HEK293 (cell line): ENCODE data around the gene RBPJL.

Experiments
- CTCF ChIA-PET: fragments of 350-600 bp; formaldehyde crosslinking; extraction: SDS; loops from one replicate; lab custom pipeline; 2021; ENCODE audit warnings: antibody characterized with exemption; lab: Yijun Ruan, JAX
- POLR2A ChIA-PET: fragments of 300-600 bp; formaldehyde crosslinking; extraction: SDS; loops from one replicate; lab custom pipeline; 2020; ENCODE audit warnings: antibody characterized with exemption, inconsistent platforms; lab: Yijun Ruan, JAX
- H3K27ac ChIP-seq: fragments of 200-500 bp; sonication (Bioruptor generic); 2 replicates; pipeline ENCODE4 v1.5.1; 2014; ENCODE audit warnings: low read depth, low read length, control low read depth, inconsistent platforms; ENCODE audit errors: extremely low read depth
- H3K36me3 ChIP-seq, 2 experiments: fragments of 200-500 bp in 1 of 2; sonication (Bioruptor generic) in 1 of 2; 1 replicate in 1 of 2; 2 replicates in 1 of 2; pipeline ENCODE4 v1.5.1; 2014 to 2017; ENCODE audit warnings: inconsistent platforms in 2 of 2, low read length in 2 of 2; ENCODE audit not compliant: control insufficient read depth in 2 of 2, insufficient read depth in 1 of 2
- H3K4me1 ChIP-seq: fragments of 200-500 bp; sonication (Bioruptor generic); 2 replicates; pipeline ENCODE4 v1.5.1; 2014; ENCODE audit warnings: mild to moderate bottlenecking, low read length, inconsistent platforms; ENCODE audit not compliant: control insufficient read depth, insufficient read depth
- H3K4me3 ChIP-seq: 2 replicates; pipeline ENCODE4 v1.5.1; 2011; ENCODE audit warnings: low read depth, mild to moderate bottlenecking, control low read depth, low read length, moderate library complexity
- H3K9me3 ChIP-seq: fragments of 200-500 bp; sonication (Bioruptor generic); 2 replicates; pipeline ENCODE4 v1.5.1; 2014; ENCODE audit warnings: low read depth, low read length, inconsistent platforms; ENCODE audit not compliant: control insufficient read depth, insufficient read depth
- GFI1B ChIP-seq: fragments of 450-650 bp; formaldehyde crosslinking; IDR thresholded peaks from 2 replicates; pipeline ENCODE4 v1.5.1; 2016; ENCODE audit warnings: missing biosample characterization, missing genetic modification characterization
- GLIS2 ChIP-seq: fragments of 450-650 bp; formaldehyde crosslinking; IDR thresholded peaks from 2 replicates; pipeline ENCODE4 v1.5.1; 2016; ENCODE audit warnings: missing biosample characterization, missing genetic modification characterization
- MEIS1 ChIP-seq: sonication (generic); formaldehyde crosslinking; IDR thresholded peaks from 2 replicates; pipeline ENCODE4 v1.8.1; 2022; ENCODE audit warnings: missing genetic modification reagents, mild to moderate bottlenecking, borderline replicate concordance
- RBAK ChIP-seq: fragments of 450-650 bp; formaldehyde crosslinking; IDR thresholded peaks from 2 replicates; pipeline ENCODE4 v1.5.1; 2016; ENCODE audit warnings: missing biosample characterization, missing genetic modification characterization
- TSHZ1 ChIP-seq: fragments of 450-650 bp; formaldehyde crosslinking; IDR thresholded peaks from 2 replicates; pipeline ENCODE4 v1.5.1; 2016; ENCODE audit warnings: missing biosample characterization, missing genetic modification characterization, borderline replicate concordance
- ZFP41 ChIP-seq: fragments of 450-650 bp; formaldehyde crosslinking; IDR thresholded peaks from 2 replicates; pipeline ENCODE4 v1.5.1; 2016; ENCODE audit warnings: missing biosample characterization, missing genetic modification characterization, borderline replicate concordance
- ZNF10 ChIP-seq: fragments of 450-650 bp; formaldehyde crosslinking; IDR thresholded peaks from 2 replicates; pipeline ENCODE4 v1.5.1; 2017; ENCODE audit warnings: missing biosample characterization, missing genetic modification characterization
- ZNF112 ChIP-seq: fragments of 450-650 bp; formaldehyde crosslinking; IDR thresholded peaks from 2 replicates; pipeline ENCODE4 v1.5.0; 2017; ENCODE audit warnings: missing biosample characterization, missing genetic modification characterization
- ZNF16 ChIP-seq: fragments of 450-650 bp; formaldehyde crosslinking; IDR thresholded peaks from 2 replicates; pipeline ENCODE4 v1.5.1; 2016; ENCODE audit warnings: low read depth, missing biosample characterization, missing genetic modification characterization
- ZNF324 ChIP-seq: fragments of 450-650 bp; formaldehyde crosslinking; IDR thresholded peaks from 2 replicates; pipeline ENCODE4 v1.5.1; 2016; ENCODE audit warnings: missing biosample characterization, missing genetic modification characterization
- ZNF391 ChIP-seq: fragments of 450-650 bp; formaldehyde crosslinking; IDR thresholded peaks from 2 replicates; pipeline ENCODE4 v1.5.1; 2016; ENCODE audit warnings: low read depth, missing biosample characterization, missing genetic modification characterization, borderline replicate concordance
- ZNF394 ChIP-seq: fragments of 450-650 bp; formaldehyde crosslinking; IDR thresholded peaks from 2 replicates; pipeline ENCODE4 v1.5.1; 2016; ENCODE audit warnings: missing biosample characterization, missing genetic modification characterization, mild to moderate bottlenecking, moderate library complexity, borderline replicate concordance
- ZNF398 ChIP-seq: fragments of 450-650 bp; formaldehyde crosslinking; IDR thresholded peaks from 2 replicates; pipeline ENCODE4 v1.5.1; 2017; ENCODE audit warnings: missing biosample characterization, missing genetic modification characterization
- ZNF473 ChIP-seq: fragments of 450-650 bp; formaldehyde crosslinking; IDR thresholded peaks from 2 replicates; pipeline ENCODE4 v1.5.1; 2017; ENCODE audit warnings: missing biosample characterization, missing genetic modification characterization
- ZNF529 ChIP-seq: fragments of 450-650 bp; formaldehyde crosslinking; IDR thresholded peaks from 2 replicates; pipeline ENCODE4 v1.5.1; 2017; ENCODE audit warnings: missing genetic modification characterization, missing biosample characterization; ENCODE audit not compliant: insufficient replicate concordance
- ZNF549 ChIP-seq: fragments of 450-650 bp; IDR thresholded peaks from 2 replicates; pipeline ENCODE4 v1.5.1; 2018; ENCODE audit warnings: missing biosample characterization, missing genetic modification characterization, mild to moderate bottlenecking, inconsistent platforms, moderate library complexity
- ZNF660 ChIP-seq: fragments of 450-650 bp; IDR thresholded peaks from 2 replicates; pipeline ENCODE4 v1.5.1; 2018; ENCODE audit warnings: missing biosample characterization, mild to moderate bottlenecking, missing genetic modification characterization
- ZNF776 ChIP-seq: fragments of 450-650 bp; formaldehyde crosslinking; IDR thresholded peaks from 2 replicates; pipeline ENCODE4 v1.5.0; 2017; ENCODE audit warnings: missing biosample characterization, missing genetic modification characterization, borderline replicate concordance
- ZNF785 ChIP-seq: fragments of 450-650 bp; formaldehyde crosslinking; IDR thresholded peaks from 2 replicates; pipeline ENCODE4 v1.5.1; 2016; ENCODE audit warnings: missing biosample characterization, missing genetic modification characterization
- ZNF830 ChIP-seq: fragments of 450-650 bp; IDR thresholded peaks from 2 replicates; pipeline ENCODE4 v1.5.0; 2018; ENCODE audit warnings: missing biosample characterization, missing genetic modification characterization, low read depth, mild to moderate bottlenecking, moderate library complexity
- ZSCAN30 ChIP-seq: fragments of 450-650 bp; IDR thresholded peaks from 2 replicates; pipeline ENCODE4 v1.5.1; 2018; ENCODE audit warnings: missing biosample characterization, mild to moderate bottlenecking, missing genetic modification characterization, moderate library complexity

Gene RBPJL

GRCh38 chr20:45318386-45318939 is 11.8 kb downstream of the RBPJL start:
- ChIA-PET POLR2A (interaction anchor here (1.0 to 1.2 kb wide), 2 partner anchors 24 to 44 kb away, joined by 3 to 12 read pairs; partner anchors contain the start of gene SYS1), CTCF (interaction anchor here (0.7 to 6.3 kb wide), 26 partner anchors 13 to 460 kb away, joined by 3 to 53 read pairs (median 4); partner anchors contain the start of gene SYS1)
- H3K9me3 ChIP-seq, result no peaks in the 10 kb centered on the region
- H3K4me3 ChIP-seq, result no peak overlapping the region
- 0 out of 2 replicates have a peak overlapping the region, but pooled peaks have one; percentile 2 for H3K27ac ChIP-seq
- no peaks in the 10 kb centered on the region; the same call in 1 of the 2 replicates for H3K4me1 ChIP-seq
- H3K36me3 ChIP-seq, result no peaks in the 10 kb centered on the region
- TF ChIP-seq TSHZ1 (tag by site-specific recombination), result no peak
- no peak for TF ChIP-seq GFI1B
- no peak for TF ChIP-seq ZNF473 (tag by site-specific recombination)
- TF ChIP-seq ZNF785 (tag by site-specific recombination), result no peak
- TF ChIP-seq MEIS1 (CRISPR knock-in tag), result no peak
- TF ChIP-seq GLIS2 (tag by site-specific recombination), result no peak
- TF ChIP-seq ZFP41 (tag by site-specific recombination), result no peak
- TF ChIP-seq ZNF660, result no peak
- TF ChIP-seq ZNF776 (tag by site-specific recombination), result no peak
- no peak for TF ChIP-seq ZNF324
- no peak for TF ChIP-seq ZNF112 (tag by site-specific recombination)
- no peak for TF ChIP-seq ZNF16 (tag by site-specific recombination)
- TF ChIP-seq RBAK, result no peak
- TF ChIP-seq ZNF830 (tag by site-specific recombination), result no peak
- TF ChIP-seq ZNF549 (tag by site-specific recombination), result no peak
- TF ChIP-seq ZSCAN30 (tag by site-specific recombination), result no peak
- TF ChIP-seq ZNF391 (tag by site-specific recombination), result no peak
- TF ChIP-seq ZNF529, result no peak

GRCh38 chr20:45318948-45319347 is 12.3 kb downstream of the RBPJL start:
- TF ChIP-seq ZNF10 (tag by site-specific recombination) (no peak), ZNF398 (tag by site-specific recombination) (peak; percentile 74), ZNF394 (tag by site-specific recombination) (no peak)
- H3K4me1 ChIP-seq, result no peaks in the 10 kb centered on the region; the same call in 1 of the 2 replicates
- no peak overlapping the region for H3K4me3 ChIP-seq
- H3K27ac ChIP-seq, result 0 out of 2 replicates have a peak overlapping the region, but pooled peaks have one; percentile 2
- H3K36me3 ChIP-seq, result no peaks in the 10 kb centered on the region
- no peaks in the 10 kb centered on the region for H3K9me3 ChIP-seq
- CTCF ChIA-PET, result interaction anchor here (0.6 to 6.3 kb wide), 36 partner anchors 12 to 459 kb away, joined by 3 to 53 read pairs (median 5); partner anchors contain the start of gene SYS1
- POLR2A ChIA-PET, result interaction anchor here (1.0 to 1.2 kb wide), 2 partner anchors 25 to 44 kb away, joined by 3 to 12 read pairs; partner anchors contain the start of gene SYS1
